Measurements from ENCODE around the gene ORMDL3. TPM values are rescaled to one million over a fixed set of nuclear protein-coding genes. Genes with fewer than 3 reads are reported as not detected.
"Not testable (repeated sequence)": the region's sequence is repeated elsewhere in the genome, so short reads cannot be mapped to it uniquely, and the experiment has no call there.

Gene ORMDL3
- polyA plus RNA-seq, 1 experiment = 45.6 TPM

GRCh38 chr17:39903158-39903884 is 24.1 kb downstream of the ORMDL3 start:
- no peaks in the 10 kb centered on the region for H3K27me3 ChIP-seq (ENCODE audit: control insufficient read depth, insufficient read depth, low read length)

GRCh38 chr17:39902027-39902426 is 25.4 kb downstream of the ORMDL3 start:
- CTCF ChIA-PET; H3K27me3 ChIP-seq (ENCODE audit: control insufficient read depth, insufficient read depth, low read length): not testable (repeated sequence)

More at GRCh38 chr17:39903158-39903884, 24.1 kb downstream of the ORMDL3 start:
- no peaks in the 10 kb centered on the region for H3K9me3 ChIP-seq (ENCODE audit: control insufficient read depth, insufficient read depth, low read length)
- POLR2A ChIA-PET = no interaction called here
- CTCF ChIA-PET = no interaction called here
- H3K27ac ChIP-seq (ENCODE audit: low read depth, low read length) = no peak overlapping the region
- no peak overlapping the region for H3K4me3 ChIP-seq (ENCODE audit: low read depth, low read length)
- no peak for DNase-seq (ENCODE audit: low read depth, low spot score)
- no peak for TF ChIP-seq CTCF (IDR thresholded peaks at IDR 0.05; ENCODE audit: low read depth, low read length)

GRCh38 chr17:39899215-39899614 is 28.2 kb downstream of the ORMDL3 start:
- POLR2A ChIA-PET = no interaction called here
- Histone ChIP-seq H3K9me3 (ENCODE audit: control insufficient read depth, insufficient read depth, low read length) (no peaks in the 10 kb centered on the region), H3K27ac (ENCODE audit: low read depth, low read length) (no peak overlapping the region), H3K4me3 (ENCODE audit: low read depth, low read length) (no peak overlapping the region), H3K27me3 (ENCODE audit: control insufficient read depth, insufficient read depth, low read length) (no peaks in the 10 kb centered on the region)
- no peak for TF ChIP-seq CTCF (IDR thresholded peaks at IDR 0.05; ENCODE audit: low read depth, low read length)
- DNase-seq (ENCODE audit: low read depth, low spot score) = no peak
- CTCF ChIA-PET = no interaction called here

More at GRCh38 chr17:39902027-39902426, 25.4 kb downstream of the ORMDL3 start:
- H3K9me3 ChIP-seq (ENCODE audit: control insufficient read depth, insufficient read depth, low read length); DNase-seq (ENCODE audit: low read depth, low spot score); H3K4me3 ChIP-seq (ENCODE audit: low read depth, low read length); H3K27ac ChIP-seq (ENCODE audit: low read depth, low read length): not testable (repeated sequence)
- POLR2A ChIA-PET = interaction anchor here (0.6 kb wide), 1 partner anchor 632 kb away, joined by 4 read pairs; no protein-coding TSS in a partner anchor

- POLR2A ChIA-PET = no interaction called here
These were observed 29.3 kb downstream of the ORMDL3 start for GRCh38 chr17:39898088-39898487.

GRCh38 chr17:39894681-39895376 is 32.6 kb downstream of the ORMDL3 start:
- ChIA-PET POLR2A (no interaction called here), CTCF (no interaction called here)
- no peak overlapping the region for H3K4me3 ChIP-seq (ENCODE audit: low read depth, low read length)
- no peak for DNase-seq (ENCODE audit: low read depth, low spot score)
- no peaks in the 10 kb centered on the region for H3K9me3 ChIP-seq (ENCODE audit: control insufficient read depth, insufficient read depth, low read length)
- H3K27me3 ChIP-seq (ENCODE audit: control insufficient read depth, insufficient read depth, low read length) = peaks cover 17% of the 10 kb centered on the region
- H3K27ac ChIP-seq (ENCODE audit: low read depth, low read length) = no peak overlapping the region
- no peak for TF ChIP-seq CTCF (IDR thresholded peaks at IDR 0.05; ENCODE audit: low read depth, low read length)

More at GRCh38 chr17:39898088-39898487, 29.3 kb downstream of the ORMDL3 start:
- Histone ChIP-seq H3K27ac (ENCODE audit: low read depth, low read length) (no peak overlapping the region), H3K4me3 (ENCODE audit: low read depth, low read length) (no peak overlapping the region), H3K27me3 (ENCODE audit: control insufficient read depth, insufficient read depth, low read length) (peaks cover 4% of the 10 kb centered on the region), H3K9me3 (ENCODE audit: control insufficient read depth, insufficient read depth, low read length) (no peaks in the 10 kb centered on the region)
- DNase-seq (ENCODE audit: low read depth, low spot score) = no peak
- CTCF ChIA-PET = no interaction called here
- no peak for TF ChIP-seq CTCF (IDR thresholded peaks at IDR 0.05; ENCODE audit: low read depth, low read length)

Measured in AG04450 (cell line).